Endothelial cell (in vitro differentiated cells): ENCODE results near the gene S100A6. TPM values are rescaled to one million over a fixed set of nuclear protein-coding genes. Genes with fewer than 3 reads are reported as not detected.

Source experiments
- DNase-seq: peaks from one replicate; pipeline ENCODE4 v3.0.0; 2021; ENCODE audit warnings: low spot score
- H3K27ac Mint-ChIP-seq: one replicate; pipeline ENCODE4 v1.8.0; 2021; ENCODE audit warnings: mixed read lengths, inconsistent platforms; ENCODE audit not compliant: unreplicated experiment
- H3K27me3 Mint-ChIP-seq: one replicate; pipeline ENCODE4 v1.8.0; 2021; ENCODE audit warnings: mild to moderate bottlenecking, moderate library complexity, mixed read lengths, inconsistent platforms; ENCODE audit not compliant: unreplicated experiment
- H3K36me3 Mint-ChIP-seq: one replicate; pipeline ENCODE4 v1.8.0; 2021; ENCODE audit warnings: mild to moderate bottlenecking, low read depth, mixed read lengths, inconsistent platforms; ENCODE audit not compliant: unreplicated experiment
- H3K4me1 Mint-ChIP-seq: one replicate; pipeline ENCODE4 v1.8.0; 2021; ENCODE audit warnings: mild to moderate bottlenecking, mixed read lengths, inconsistent platforms; ENCODE audit not compliant: unreplicated experiment
- H3K4me3 Mint-ChIP-seq: one replicate; pipeline ENCODE4 v1.8.0; 2021; ENCODE audit warnings: mild to moderate bottlenecking, mixed read lengths, inconsistent platforms; ENCODE audit not compliant: unreplicated experiment
- H3K9me3 Mint-ChIP-seq: one replicate; pipeline ENCODE4 v1.8.0; 2021; ENCODE audit warnings: mixed read lengths, inconsistent platforms; ENCODE audit not compliant: unreplicated experiment
- CTCF ChIP-seq: fragments of 200-600 bp; sonication (generic); IDR thresholded peaks from one replicate; pipeline ENCODE4 v1.5.0; 2021; ENCODE audit warnings: antibody characterized with exemption; ENCODE audit not compliant: unreplicated experiment
- total RNA-seq: library from RNA; stranded (reverse); fragmentation: NEBNext Ultra II Directional; extraction: Animal tissue kit (Norgen Biotek cat#: 25700); gene quantifications from one replicate; pipeline ENCODE4 v1.2.1, GENCODE V29; 2021; ENCODE audit not compliant: unreplicated experiment

Gene S100A6
- total RNA-seq, 1 donor from 2014 or later, result 11.9 TPM

GRCh38 chr1:153557877-153558276 is 22.1 kb upstream of the S100A6 start:
- H3K36me3 Mint-ChIP-seq, result no peaks in the 10 kb centered on the region
- H3K27ac Mint-ChIP-seq, result no peak overlapping the region
- DNase-seq, result no peak
- TF ChIP-seq CTCF, result no peak
- H3K4me3 Mint-ChIP-seq, result no peak overlapping the region
- H3K27me3 Mint-ChIP-seq, result peaks cover 5% of the 10 kb centered on the region
- H3K9me3 Mint-ChIP-seq, result no peaks in the 10 kb centered on the region
- H3K4me1 Mint-ChIP-seq, result peaks cover 21% of the 10 kb centered on the region

GRCh38 chr1:153556348-153556747 is 20.6 kb upstream of the S100A6 start:
- DNase-seq, result no peak
- no peak for TF ChIP-seq CTCF
- no peak overlapping the region for H3K27ac Mint-ChIP-seq
- no peaks in the 10 kb centered on the region for H3K36me3 Mint-ChIP-seq
- H3K9me3 Mint-ChIP-seq, result no peaks in the 10 kb centered on the region
- peaks cover 21% of the 10 kb centered on the region for H3K4me1 Mint-ChIP-seq
- H3K27me3 Mint-ChIP-seq, result peaks cover 5% of the 10 kb centered on the region
- H3K4me3 Mint-ChIP-seq, result no peak overlapping the region

GRCh38 chr1:153553830-153554541 is 18.2 kb upstream of the S100A6 start:
- Mint-ChIP-seq H3K27me3 (peaks cover 10% of the 10 kb centered on the region), H3K4me3 (no peak overlapping the region), H3K27ac (peak overlapping the region; percentile 80), H3K9me3 (no peaks in the 10 kb centered on the region), H3K36me3 (no peaks in the 10 kb centered on the region), H3K4me1 (peaks cover 34% of the 10 kb centered on the region)
- no peak for TF ChIP-seq CTCF
- no peak for DNase-seq

GRCh38 chr1:153553096-153553495 is 17.3 kb upstream of the S100A6 start:
- peaks cover 34% of the 10 kb centered on the region for H3K4me1 Mint-ChIP-seq
- no peaks in the 10 kb centered on the region for H3K36me3 Mint-ChIP-seq
- no peak for DNase-seq
- no peak for TF ChIP-seq CTCF
- H3K9me3 Mint-ChIP-seq, result no peaks in the 10 kb centered on the region
- no peak overlapping the region for H3K4me3 Mint-ChIP-seq
- no peak overlapping the region for H3K27ac Mint-ChIP-seq
- H3K27me3 Mint-ChIP-seq, result peaks cover 10% of the 10 kb centered on the region

- peaks cover 34% of the 10 kb centered on the region for H3K4me1 Mint-ChIP-seq
- no peak overlapping the region for H3K4me3 Mint-ChIP-seq
- H3K9me3 Mint-ChIP-seq, result no peaks in the 10 kb centered on the region
- no peak for TF ChIP-seq CTCF
- no peak for DNase-seq
- H3K27ac Mint-ChIP-seq, result no peak overlapping the region
- H3K36me3 Mint-ChIP-seq, result no peaks in the 10 kb centered on the region
- H3K27me3 Mint-ChIP-seq, result peaks cover 10% of the 10 kb centered on the region
Measured at GRCh38 chr1:153552335-153552734, 16.5 kb upstream of the S100A6 start.
